Stimulated activated naive B cell treated with anti-CD40 and anti-IgM and Interleukin-4, amounts not matched to agents 10 μg/mL and 1 μg/mL and 100 μg/mL, for 72 hours (primary cell): ENCODE data around the gene TTYH2.
A peak's percentile ranks its signal among the peaks of the same experiment; 100 is the strongest.

ENCODE experiments used
- ATAC-seq, 2 donors: fragments of 150-1000 bp; cut with Tn5 transposase; replicated peaks; 2 replicates each; pipeline ENCODE4 v1.10.0; 2021; ENCODE audit warnings: moderate library complexity in 1 of 2
- DNase-seq: peaks from one replicate; pipeline ENCODE4 v3.0.0; 2021
- H3K27ac Mint-ChIP-seq: one replicate; pipeline ENCODE4 v1.8.0; 2022; ENCODE audit warnings: mild to moderate bottlenecking, mixed read lengths
- H3K27me3 Mint-ChIP-seq, 2 donors: one replicate each; pipeline ENCODE4 v1.8.0; 2022; ENCODE audit warnings: mixed read lengths in 2 of 2
- H3K36me3 Mint-ChIP-seq, 2 donors: one replicate each; pipeline ENCODE4 v1.8.0; 2022; ENCODE audit warnings: mixed read lengths in 2 of 2, mild to moderate bottlenecking in 1 of 2
- H3K4me1 Mint-ChIP-seq, 2 donors: one replicate each; pipeline ENCODE4 v1.8.0; 2022; ENCODE audit warnings: mixed read lengths in 2 of 2, mild to moderate bottlenecking in 1 of 2
- H3K4me3 Mint-ChIP-seq, 2 donors: one replicate each; pipeline ENCODE4 v1.8.0; 2022; ENCODE audit warnings: mild to moderate bottlenecking in 2 of 2, mixed read lengths in 2 of 2, moderate library complexity in 1 of 2
- H3K9me3 Mint-ChIP-seq, 2 donors: one replicate each; pipeline ENCODE4 v1.8.0; 2022; ENCODE audit warnings: mixed read lengths in 2 of 2, mild to moderate bottlenecking in 1 of 2

TTYH2 gene

DNA sequence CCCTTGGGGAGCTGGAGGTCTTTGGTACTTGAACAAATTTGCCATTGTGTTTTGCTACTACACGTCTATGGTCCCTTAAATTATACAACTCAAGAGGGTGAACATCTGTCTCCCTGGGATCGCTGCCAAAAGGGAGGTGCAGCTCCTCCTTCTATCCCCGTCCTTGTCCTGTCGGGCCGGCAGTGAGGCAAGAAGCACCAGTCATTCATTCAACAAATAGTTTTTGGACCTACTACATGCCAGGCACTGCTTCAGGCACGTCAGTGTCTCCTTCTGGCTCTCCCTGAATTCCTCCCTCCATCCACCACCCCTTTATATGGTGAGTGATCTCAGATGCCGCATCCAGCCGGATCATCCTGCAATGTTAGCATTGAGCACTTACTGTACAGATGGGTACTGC, 12.1 kb upstream of the TTYH2 start:
- no peak overlapping the region for H3K27ac Mint-ChIP-seq
- H3K27me3 Mint-ChIP-seq: peaks cover 38 to 46% of the 10 kb centered on the region in 2 donors
- peaks cover 26 to 43% of the 10 kb centered on the region in 2 donors for H3K4me1 Mint-ChIP-seq
- no peak overlapping the region for H3K4me3 Mint-ChIP-seq
- no peak for ATAC-seq
- peaks cover 21 to 22% of the 10 kb centered on the region in 2 donors for H3K36me3 Mint-ChIP-seq
- no peaks in the 10 kb centered on the region for H3K9me3 Mint-ChIP-seq
- no peak for DNase-seq

DNA sequence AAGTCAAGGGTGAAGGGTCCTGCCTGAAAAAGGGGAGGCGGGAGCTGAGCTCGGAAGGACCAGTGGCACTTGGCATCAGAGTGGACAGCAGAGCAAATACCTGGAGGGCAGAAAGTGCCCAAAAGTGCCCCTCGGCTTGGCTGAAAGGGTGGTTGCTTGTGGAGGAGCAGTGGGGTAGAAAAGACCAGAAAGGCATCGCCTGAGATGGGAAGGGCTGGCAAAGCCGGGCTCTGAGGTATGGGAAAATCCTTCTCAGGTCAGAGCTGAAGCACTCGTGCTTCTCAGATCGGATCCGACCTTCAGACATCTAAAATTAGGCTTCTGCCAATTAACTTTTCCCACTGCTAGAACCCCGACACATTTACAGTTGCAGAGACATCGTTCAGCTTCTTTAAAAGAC, 11.4 kb upstream of the TTYH2 start:
- H3K27me3 Mint-ChIP-seq: peaks cover 31 to 40% of the 10 kb centered on the region in 2 donors
- H3K4me3 Mint-ChIP-seq: no peak overlapping the region
- H3K36me3 Mint-ChIP-seq: peaks cover 23 to 26% of the 10 kb centered on the region in 2 donors
- DNase-seq (no peak), ATAC-seq (no peak)
- no peaks in the 10 kb centered on the region for H3K9me3 Mint-ChIP-seq
- H3K4me1 Mint-ChIP-seq: peaks cover 28 to 47% of the 10 kb centered on the region in 2 donors
- no peak overlapping the region for H3K27ac Mint-ChIP-seq

DNA sequence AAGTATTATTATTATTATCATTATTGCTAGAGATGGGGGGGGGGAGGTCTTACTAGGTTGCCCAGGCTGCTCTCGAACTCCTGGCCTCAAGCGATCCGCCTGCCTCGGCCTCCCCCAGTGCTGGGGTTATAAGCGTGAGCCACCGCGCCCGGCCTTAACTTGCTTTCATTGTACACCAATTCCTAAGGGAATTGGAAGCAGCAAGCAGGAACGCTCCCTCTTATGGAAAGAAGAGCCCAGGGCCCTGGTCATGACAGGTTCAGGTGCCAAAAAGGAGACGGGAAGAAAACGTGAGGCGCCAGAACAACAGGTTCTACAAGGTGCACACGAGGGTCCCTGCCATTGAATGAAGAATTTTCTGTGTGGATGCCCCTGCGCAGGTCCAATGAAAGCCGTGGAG, 10.4 kb upstream of the TTYH2 start:
- H3K36me3 Mint-ChIP-seq: peaks cover 27 to 29% of the 10 kb centered on the region in 2 donors
- H3K4me1 Mint-ChIP-seq: peaks cover 31 to 50% of the 10 kb centered on the region in 2 donors
- no peaks in the 10 kb centered on the region for H3K9me3 Mint-ChIP-seq
- peak overlapping the region; percentile 100 for H3K27ac Mint-ChIP-seq
- DNase-seq (no peak), ATAC-seq (peak; percentile 26)
- H3K4me3 Mint-ChIP-seq: peak overlapping the region; percentile 100
- peaks cover 25 to 36% of the 10 kb centered on the region in 2 donors for H3K27me3 Mint-ChIP-seq

DNA sequence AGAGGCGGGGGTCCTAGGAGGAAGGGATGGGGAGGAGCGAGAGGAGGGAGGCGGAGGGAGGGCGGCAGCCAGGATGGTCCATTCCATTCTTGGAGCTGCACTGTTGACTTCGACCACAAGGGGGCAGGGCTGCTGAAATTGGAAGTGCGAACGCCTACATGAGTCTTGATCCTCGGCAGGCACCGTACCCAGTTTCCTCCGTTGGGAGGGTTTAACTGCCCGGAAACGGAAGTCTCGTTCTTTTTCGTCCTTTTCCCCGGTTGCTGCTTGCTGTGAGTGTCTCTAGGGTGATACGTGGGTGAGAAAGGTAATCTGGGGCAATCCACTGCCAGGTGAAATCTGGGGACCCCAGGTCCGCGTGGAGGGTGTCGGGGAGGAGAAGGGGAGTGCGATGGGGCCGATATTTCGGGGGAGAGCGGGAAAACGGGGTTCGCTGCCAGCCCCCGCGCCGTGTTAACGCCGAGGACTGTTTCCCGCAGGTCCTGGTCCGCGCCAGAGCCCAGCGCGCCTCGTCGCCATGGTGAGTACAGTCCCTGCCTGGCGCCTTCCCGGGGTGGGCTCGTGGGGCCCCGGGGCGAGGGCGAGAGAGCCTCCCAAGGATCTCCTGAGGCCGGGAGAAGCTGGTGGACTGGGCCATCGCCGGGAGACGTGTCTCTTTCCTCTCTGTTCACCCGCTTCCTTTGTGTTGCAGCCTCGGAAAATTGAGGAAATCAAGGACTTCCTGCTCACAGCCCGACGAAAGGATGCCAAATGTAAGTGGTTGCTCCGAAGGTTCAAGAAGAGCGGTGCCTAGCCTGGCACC, 9.7 kb upstream of the TTYH2 start, which contains the start of gene RPL38:
TSS of gene RPL38 (plus strand) at position 240 of the 802 bp plus-strand sequence. CDS start at position 518, 278 bp downstream.
- peaks cover 29 to 53% of the 10 kb centered on the region in 2 donors for H3K4me1 Mint-ChIP-seq
- ATAC-seq: peak; percentile 83 to 88

DNA sequence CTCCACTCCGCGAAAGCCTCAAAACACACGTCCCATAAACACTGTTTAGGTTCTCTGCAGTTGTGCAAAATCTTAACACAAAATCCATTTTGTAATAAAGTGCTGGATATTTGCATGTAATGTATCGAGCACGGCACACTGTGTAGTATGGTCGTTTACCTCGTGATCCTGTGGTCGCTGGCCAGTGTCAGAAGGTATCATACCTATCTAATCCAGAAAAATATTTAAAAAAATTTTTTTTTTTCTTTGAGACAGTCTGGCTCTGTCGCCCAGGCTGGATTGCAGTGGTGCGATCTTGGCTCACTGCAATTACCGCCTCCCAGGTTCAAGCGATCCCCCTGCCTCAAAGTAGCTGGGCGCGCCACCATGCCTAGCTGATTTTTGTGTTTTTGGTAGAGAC, 8.9 kb upstream of the TTYH2 start:
- ATAC-seq (no peak), DNase-seq (no peak)
- H3K27ac Mint-ChIP-seq: peak overlapping the region; percentile 100
- peaks cover 31 to 55% of the 10 kb centered on the region in 2 donors for H3K4me1 Mint-ChIP-seq
- no peaks in the 10 kb centered on the region for H3K9me3 Mint-ChIP-seq
- peaks cover 33 to 39% of the 10 kb centered on the region in 2 donors for H3K36me3 Mint-ChIP-seq
- H3K27me3 Mint-ChIP-seq: peaks cover 21 to 30% of the 10 kb centered on the region in 2 donors
- peak overlapping the region; percentile 100 for H3K4me3 Mint-ChIP-seq

More for the DNA sequence above, 9.7 kb upstream of the TTYH2 start, which contains the start of gene RPL38:
- DNase-seq: peak; percentile 91
- Mint-ChIP-seq H3K27ac (peak within 1 kb of the TSS; percentile 100), H3K36me3 (peaks cover 28 to 31% of the 10 kb centered on the region in 2 donors), H3K27me3 (peaks cover 21 to 30% of the 10 kb centered on the region in 2 donors), H3K4me3 (peak within 1 kb of the TSS; percentile 100), H3K9me3 (no peaks in the 10 kb centered on the region)

DNA sequence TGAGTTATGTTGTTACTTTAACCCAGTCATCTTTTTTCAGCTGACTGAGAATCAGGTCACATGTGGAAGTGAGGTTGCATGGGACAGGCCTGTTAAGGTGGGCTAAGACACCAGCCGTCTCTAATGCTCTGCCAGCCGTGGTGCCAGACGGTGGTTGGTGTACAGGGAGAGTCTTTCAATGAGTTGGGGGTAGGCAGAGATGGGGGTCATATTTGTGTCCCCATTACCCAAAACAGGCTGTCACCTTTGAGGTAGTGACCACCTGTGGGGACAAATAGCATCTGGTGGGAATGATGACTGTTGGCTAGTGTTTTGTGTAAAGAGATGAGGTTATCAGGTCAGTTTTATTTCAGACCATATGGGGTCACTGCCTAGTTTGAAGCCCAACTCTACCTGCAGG, 8.1 kb upstream of the TTYH2 start:
- Mint-ChIP-seq H3K4me1 (peaks cover 29 to 55% of the 10 kb centered on the region in 2 donors), H3K27me3 (peaks cover 13 to 22% of the 10 kb centered on the region in 2 donors), H3K4me3 (peak overlapping the region; percentile 80 to 82), H3K9me3 (no peaks in the 10 kb centered on the region), H3K36me3 (peaks cover 34 to 42% of the 10 kb centered on the region in 2 donors), H3K27ac (peak overlapping the region; percentile 91)
- DNase-seq (no peak), ATAC-seq (no peak)

DNA sequence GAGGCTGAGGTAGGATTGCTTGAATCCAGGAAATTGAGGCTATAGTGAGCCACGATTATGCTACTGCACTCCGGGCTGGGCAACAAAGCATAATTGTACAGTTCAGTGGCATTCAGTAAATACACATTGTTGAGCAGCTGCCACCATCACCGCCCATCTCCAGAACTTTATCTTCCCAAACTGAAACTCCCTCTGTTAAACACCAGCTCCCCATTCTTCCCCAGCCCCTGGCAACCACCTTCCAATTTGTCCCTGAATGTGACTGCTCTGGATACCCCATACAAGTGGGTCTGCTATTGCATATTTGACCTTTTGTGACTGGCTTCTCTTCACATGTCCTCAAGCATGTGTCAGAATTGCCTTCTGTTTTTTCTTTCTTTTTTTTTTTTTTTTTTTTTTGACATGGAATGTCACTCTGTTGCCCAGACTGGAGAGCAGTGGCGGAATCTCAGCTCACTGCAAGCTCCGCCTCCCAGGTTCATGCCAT, 7.0 kb upstream of the TTYH2 start:
- ATAC-seq (no peak), DNase-seq (no peak)
- Mint-ChIP-seq H3K4me1 (peaks cover 34 to 65% of the 10 kb centered on the region in 2 donors), H3K36me3 (peaks cover 37 to 47% of the 10 kb centered on the region in 2 donors), H3K4me3 (peak overlapping the region; percentile 37 to 48), H3K27ac (peak overlapping the region; percentile 91), H3K9me3 (no peaks in the 10 kb centered on the region), H3K27me3 (peaks cover 2 to 11% of the 10 kb centered on the region in 2 donors)

DNA sequence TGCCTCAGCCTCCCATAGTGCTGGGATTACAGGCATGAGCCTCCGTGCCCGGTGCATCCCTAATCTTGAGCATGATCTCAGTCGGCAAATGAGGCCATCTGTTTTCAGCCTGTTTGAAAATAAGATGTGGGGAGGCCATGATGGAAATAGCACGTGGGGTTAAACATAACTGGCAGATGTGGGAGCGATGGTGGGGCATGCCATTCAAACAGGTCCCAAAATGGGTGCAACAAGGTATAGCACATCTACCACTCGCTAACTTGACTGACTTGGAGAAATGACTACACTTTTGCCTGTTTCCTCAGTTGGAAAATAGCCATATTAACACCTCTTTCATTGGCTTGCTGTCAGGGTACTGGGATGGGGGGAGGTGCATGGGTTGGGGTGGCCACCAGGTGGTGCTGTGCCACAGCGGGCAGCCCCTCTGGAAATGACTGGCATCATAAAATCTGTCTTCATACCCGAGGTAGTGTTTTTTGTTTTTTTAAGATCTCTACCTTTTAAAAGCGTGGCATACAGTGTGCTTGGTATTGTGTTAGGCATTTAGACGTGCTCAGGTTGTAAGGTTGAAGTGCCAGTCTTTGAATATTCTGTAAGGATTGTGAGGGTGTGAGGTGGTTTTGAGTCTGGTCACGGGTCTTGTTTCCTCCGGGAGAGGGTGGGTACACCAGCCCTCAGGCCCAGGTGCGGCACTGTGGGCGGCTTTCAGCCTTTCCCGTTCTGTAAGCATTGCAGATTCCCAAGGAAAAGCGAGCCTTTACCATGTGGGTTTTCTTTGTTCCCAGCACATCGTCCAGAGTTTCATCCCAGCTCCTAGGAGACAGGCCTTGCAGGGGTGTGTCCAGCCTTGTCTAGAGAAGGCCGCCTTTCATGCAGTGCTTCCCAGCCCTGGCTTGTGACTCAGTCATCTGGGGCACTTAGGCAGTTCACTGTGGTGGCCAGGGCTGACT, 2.9 kb upstream of the TTYH2 start:
- peaks cover 27 to 41% of the 10 kb centered on the region in 2 donors for H3K36me3 Mint-ChIP-seq
- peak; percentile 41 to 50 for ATAC-seq
- peak overlapping the region; percentile 20 to 62 for H3K4me3 Mint-ChIP-seq
- DNase-seq: peak; percentile 69
- peaks cover 49 to 89% of the 10 kb centered on the region in 2 donors for H3K4me1 Mint-ChIP-seq
- no peaks in the 10 kb centered on the region for H3K9me3 Mint-ChIP-seq
- peak overlapping the region; percentile 96 for H3K27ac Mint-ChIP-seq
- no peaks in the 10 kb centered on the region for H3K27me3 Mint-ChIP-seq

DNA sequence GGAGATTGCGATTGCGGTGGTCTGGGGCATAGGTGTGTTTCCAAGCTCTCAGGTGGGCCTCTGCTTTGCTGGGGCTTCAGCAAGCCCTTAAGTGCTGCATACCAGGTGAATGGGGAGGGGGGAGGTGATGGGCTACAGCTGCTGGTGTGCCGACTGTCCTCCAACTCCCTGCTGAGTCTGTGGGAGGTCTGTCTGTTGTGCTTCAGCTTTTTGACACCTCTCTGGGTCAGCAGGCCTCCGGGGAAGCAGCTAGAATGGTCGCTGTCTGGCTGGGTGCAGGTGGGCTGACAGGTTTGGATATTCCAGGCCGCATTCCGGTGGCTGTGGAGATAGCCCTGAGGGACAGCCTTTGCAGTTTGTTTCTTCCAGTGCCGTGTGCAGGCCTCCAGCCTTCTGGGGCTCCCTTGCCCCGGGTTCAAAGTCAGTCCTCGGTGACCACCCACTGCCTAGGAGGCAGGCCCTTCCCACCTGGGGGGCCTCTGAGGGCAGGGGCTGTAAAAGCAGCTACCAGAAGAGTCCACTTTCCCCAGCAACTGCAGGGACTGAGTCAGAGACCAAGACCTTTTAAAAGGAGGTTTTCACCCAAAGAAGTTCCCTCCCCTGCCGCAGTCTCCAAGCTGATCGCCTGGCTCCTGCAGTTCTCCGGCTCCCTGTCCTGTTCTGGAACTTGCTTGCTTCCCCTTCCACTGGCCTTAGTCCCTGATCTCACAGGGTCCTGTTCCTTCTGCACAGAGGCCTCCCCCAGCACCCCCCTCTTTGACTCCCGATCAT, 2.0 kb upstream of the TTYH2 start:
- Mint-ChIP-seq H3K27me3 (no peaks in the 10 kb centered on the region), H3K36me3 (peaks cover 22 to 44% of the 10 kb centered on the region in 2 donors), H3K4me1 (peaks cover 52 to 89% of the 10 kb centered on the region in 2 donors), H3K4me3 (peak overlapping the region; percentile 81 to 94), H3K9me3 (no peaks in the 10 kb centered on the region), H3K27ac (peak overlapping the region; percentile 96)
- DNase-seq: no peak
- ATAC-seq: no peak

DNA sequence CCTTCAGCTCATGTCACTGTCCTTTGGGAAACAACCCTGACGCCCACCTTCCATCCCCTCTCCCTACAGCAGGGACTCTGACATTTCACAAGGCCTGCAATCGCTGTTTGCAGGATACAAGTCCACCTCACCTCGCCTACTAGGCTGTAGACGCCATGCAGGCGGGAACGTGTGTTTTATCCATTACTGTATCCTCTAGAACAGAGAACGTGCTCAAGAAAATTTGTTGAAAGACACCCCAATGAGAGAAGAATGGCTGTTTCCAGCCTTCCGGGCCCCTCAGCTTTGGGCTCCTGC, 1.5 kb upstream of the TTYH2 start:
- H3K27ac Mint-ChIP-seq: peak overlapping the region; percentile 96
- ATAC-seq (no peak), DNase-seq (no peak)
- peak overlapping the region; percentile 81 to 94 for H3K4me3 Mint-ChIP-seq
- no peaks in the 10 kb centered on the region for H3K27me3 Mint-ChIP-seq
- H3K36me3 Mint-ChIP-seq: peaks cover 21 to 47% of the 10 kb centered on the region in 2 donors
- no peaks in the 10 kb centered on the region for H3K9me3 Mint-ChIP-seq
- peaks cover 55 to 91% of the 10 kb centered on the region in 2 donors for H3K4me1 Mint-ChIP-seq

DNA sequence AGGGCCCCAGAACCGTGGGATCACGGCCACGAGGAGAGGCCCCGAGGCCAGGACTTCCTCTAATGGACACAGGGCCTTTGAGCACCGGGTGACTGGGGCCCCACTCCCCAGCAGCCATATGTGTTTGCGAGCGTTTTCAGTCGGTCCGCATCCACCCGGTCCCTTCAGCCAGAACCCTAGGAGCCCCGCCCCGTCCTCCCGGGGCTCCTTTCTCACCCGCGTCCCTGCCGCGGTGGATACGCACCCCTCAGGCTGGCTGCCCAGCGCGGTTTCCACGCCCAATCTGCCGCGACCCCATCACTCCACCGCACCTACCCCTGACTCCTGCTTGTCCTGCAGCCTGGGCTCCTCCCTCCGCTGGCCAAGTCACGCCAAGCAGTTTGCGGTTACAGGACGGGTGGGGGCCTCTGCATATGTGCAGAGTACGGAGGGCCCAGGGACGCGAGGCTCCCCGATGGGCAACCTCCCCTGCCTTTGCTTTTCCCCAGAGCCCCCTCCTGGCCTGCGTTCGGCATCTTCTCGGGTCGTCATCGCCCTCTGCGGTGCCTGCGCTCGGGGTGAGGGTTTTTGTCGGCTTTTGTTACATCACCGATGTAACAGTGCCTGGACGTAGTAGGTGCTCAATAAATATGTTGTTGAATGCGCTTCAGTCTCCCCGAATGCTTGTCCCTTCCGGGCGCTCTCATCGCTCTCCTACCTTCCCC, 1.0 kb upstream of the TTYH2 start:
- peak overlapping the region; percentile 81 to 94 for H3K4me3 Mint-ChIP-seq
- H3K9me3 Mint-ChIP-seq: no peaks in the 10 kb centered on the region
- no peaks in the 10 kb centered on the region for H3K27me3 Mint-ChIP-seq
- peaks cover 55 to 96% of the 10 kb centered on the region in 2 donors for H3K4me1 Mint-ChIP-seq
- peak overlapping the region; percentile 96 for H3K27ac Mint-ChIP-seq
- H3K36me3 Mint-ChIP-seq: peaks cover 24 to 52% of the 10 kb centered on the region in 2 donors
- peak; percentile 15 for ATAC-seq
- peak; percentile 21 for DNase-seq

DNA sequence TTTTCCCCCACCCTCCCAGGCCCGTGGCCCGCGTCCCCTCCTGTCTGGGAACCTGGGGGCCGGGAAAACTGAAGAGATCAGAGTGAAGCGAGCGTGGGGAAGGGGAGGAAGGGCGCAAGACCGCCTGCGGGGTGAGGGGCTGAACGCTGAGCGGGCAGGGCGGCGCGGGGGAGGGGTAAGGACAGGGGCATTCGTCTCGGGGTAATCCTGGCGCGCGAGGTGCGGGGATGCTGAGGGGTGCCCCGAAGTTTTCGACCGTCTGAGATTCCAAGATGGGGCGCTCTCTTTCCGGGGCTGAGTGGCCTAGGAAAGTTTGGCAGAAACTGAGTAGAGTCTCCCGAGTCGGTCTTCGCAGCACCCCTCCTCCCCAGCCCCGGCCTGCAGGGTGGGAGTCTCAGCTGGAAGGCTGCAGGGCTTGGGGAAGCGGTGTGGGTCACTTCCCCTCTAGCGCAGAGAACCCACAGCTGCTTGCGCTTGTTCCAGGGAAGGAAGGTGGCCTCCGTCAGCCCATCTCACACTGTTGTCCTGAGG, 555 bp downstream of the TTYH2 start:
- peaks cover 23 to 57% of the 10 kb centered on the region in 2 donors for H3K36me3 Mint-ChIP-seq

More for the DNA sequence above, 555 bp downstream of the TTYH2 start:
- Mint-ChIP-seq H3K27ac (peak overlapping the region; percentile 71), H3K27me3 (no peaks in the 10 kb centered on the region), H3K4me1 (peaks cover 48 to 84% of the 10 kb centered on the region in 2 donors), H3K4me3 (peak overlapping the region; percentile 81 to 94), H3K9me3 (no peaks in the 10 kb centered on the region)
- ATAC-seq: no peak
- no peak for DNase-seq
